ENCODE measurements around the gene RAB39B.
"Not testable (repeated sequence)": the region's sequence is repeated elsewhere in the genome, so short reads cannot be mapped to it uniquely, and the experiment has no call there.

RAB39B gene

GRCh38 chrX:155263854-155264628, at the start of gene RAB39B:
TSS of gene RAB39B (minus strand) at chrX:155264491. CDS start at chrX:155264288, 203 bp downstream.
- DNase-seq (ENCODE audit: extremely low read depth, low read depth): peak; percentile 14
- H3K4me3 ChIP-seq (replicated peaks; ENCODE audit: low read depth, low read length): peak within 1 kb of the TSS; percentile 16
- no peak for TF ChIP-seq CTCF (IDR thresholded peaks at IDR 0.05; ENCODE audit: low read depth, low read length, missing control alignments)

GRCh38 chrX:155313766-155314165, 49.5 kb upstream of the RAB39B start:
- no peak for DNase-seq (ENCODE audit: extremely low read depth, low read depth)
- H3K4me3 ChIP-seq (replicated peaks; ENCODE audit: low read depth, low read length): no peak overlapping the region
- no peak for TF ChIP-seq CTCF (IDR thresholded peaks at IDR 0.05; ENCODE audit: low read depth, low read length, missing control alignments)

- no peak overlapping the region for H3K4me3 ChIP-seq (replicated peaks; ENCODE audit: low read depth, low read length)
- no peak for DNase-seq (ENCODE audit: extremely low read depth, low read depth)
- no peak for TF ChIP-seq CTCF (IDR thresholded peaks at IDR 0.05; ENCODE audit: low read depth, low read length, missing control alignments)
These were observed 29.5 kb upstream of the RAB39B start for GRCh38 chrX:155293771-155294170.

GRCh38 chrX:155279873-155280272, 15.6 kb upstream of the RAB39B start:
- TF ChIP-seq CTCF (IDR thresholded peaks at IDR 0.05; ENCODE audit: low read depth, low read length, missing control alignments): no peak
- DNase-seq (ENCODE audit: extremely low read depth, low read depth): no peak
- H3K4me3 ChIP-seq (replicated peaks; ENCODE audit: low read depth, low read length): no peak overlapping the region

GRCh38 chrX:155270969-155271368, 6.7 kb upstream of the RAB39B start:
- DNase-seq (ENCODE audit: extremely low read depth, low read depth): no peak
- TF ChIP-seq CTCF (IDR thresholded peaks at IDR 0.05; ENCODE audit: low read depth, low read length, missing control alignments): no peak
- no peak overlapping the region for H3K4me3 ChIP-seq (replicated peaks; ENCODE audit: low read depth, low read length)

- not testable (repeated sequence) for H3K4me3 ChIP-seq (replicated peaks; ENCODE audit: low read depth, low read length); DNase-seq (ENCODE audit: extremely low read depth, low read depth)
These were observed 3.7 kb upstream of the RAB39B start for GRCh38 chrX:155267995-155268394.

GRCh38 chrX:155266439-155266838, 2.1 kb upstream of the RAB39B start:
- no peak overlapping the region for H3K4me3 ChIP-seq (replicated peaks; ENCODE audit: low read depth, low read length)
- no peak for DNase-seq (ENCODE audit: extremely low read depth, low read depth)
- no peak for TF ChIP-seq CTCF (IDR thresholded peaks at IDR 0.05; ENCODE audit: low read depth, low read length, missing control alignments)

Measured in HFF-Myc (cell line).